ENCODE data around the gene OR56B1. TPM values are rescaled to one million over a fixed set of nuclear protein-coding genes. Genes with fewer than 3 reads are reported as not detected.

OR56B1 gene
- total RNA-seq, 1 donor from 2014 or later: not detected

Other genes starting within 250 kb of the OR56B1 start
- not detected for gene OR52D1, start 247.8 kb upstream of the OR56B1 start, total RNA-seq
- gene UBQLN3, start 226.5 kb upstream of the OR56B1 start, total RNA-seq: under 0.01 TPM
- gene UBQLNL, start 219.7 kb upstream of the OR56B1 start, total RNA-seq: under 0.01 TPM
- gene OR52H1, start 187.9 kb upstream of the OR56B1 start, total RNA-seq: not detected
- gene OR52B6, start 155.6 kb upstream of the OR56B1 start, total RNA-seq: not detected
- 0.25 TPM for gene TRIM6, start 139.8 kb upstream of the OR56B1 start, total RNA-seq
- 0.74 TPM for gene TRIM34, start 111.4 kb upstream of the OR56B1 start, total RNA-seq
- gene TRIM5, start 51.4 kb upstream of the OR56B1 start, total RNA-seq: 3.4 TPM
- gene TRIM22, start 46.7 kb upstream of the OR56B1 start, total RNA-seq: 10.6 TPM
- 0.25 TPM for gene OR52N4, start 17.8 kb downstream of the OR56B1 start, total RNA-seq
- under 0.01 TPM for gene OR52N5, start 46.9 kb downstream of the OR56B1 start, total RNA-seq
- gene OR52N1, start 54.8 kb downstream of the OR56B1 start, total RNA-seq: not detected
- gene OR52N2, start 72.5 kb downstream of the OR56B1 start, total RNA-seq: not detected
- gene OR52E6, start 105.4 kb downstream of the OR56B1 start, total RNA-seq: not detected
- gene OR52E8, start 121.2 kb downstream of the OR56B1 start, total RNA-seq: not detected
- not detected for gene OR52E4, start 144.2 kb downstream of the OR56B1 start, total RNA-seq
- gene OR52E5, start 156.8 kb downstream of the OR56B1 start, total RNA-seq: not detected
- not detected for gene OR56A3, start 205.8 kb downstream of the OR56B1 start, total RNA-seq
- not detected for gene OR56A5, start 232.0 kb downstream of the OR56B1 start, total RNA-seq

All from temporal lobe (tissue), 1 donor.